ENCODE results near the gene ADM5.

DNA sequence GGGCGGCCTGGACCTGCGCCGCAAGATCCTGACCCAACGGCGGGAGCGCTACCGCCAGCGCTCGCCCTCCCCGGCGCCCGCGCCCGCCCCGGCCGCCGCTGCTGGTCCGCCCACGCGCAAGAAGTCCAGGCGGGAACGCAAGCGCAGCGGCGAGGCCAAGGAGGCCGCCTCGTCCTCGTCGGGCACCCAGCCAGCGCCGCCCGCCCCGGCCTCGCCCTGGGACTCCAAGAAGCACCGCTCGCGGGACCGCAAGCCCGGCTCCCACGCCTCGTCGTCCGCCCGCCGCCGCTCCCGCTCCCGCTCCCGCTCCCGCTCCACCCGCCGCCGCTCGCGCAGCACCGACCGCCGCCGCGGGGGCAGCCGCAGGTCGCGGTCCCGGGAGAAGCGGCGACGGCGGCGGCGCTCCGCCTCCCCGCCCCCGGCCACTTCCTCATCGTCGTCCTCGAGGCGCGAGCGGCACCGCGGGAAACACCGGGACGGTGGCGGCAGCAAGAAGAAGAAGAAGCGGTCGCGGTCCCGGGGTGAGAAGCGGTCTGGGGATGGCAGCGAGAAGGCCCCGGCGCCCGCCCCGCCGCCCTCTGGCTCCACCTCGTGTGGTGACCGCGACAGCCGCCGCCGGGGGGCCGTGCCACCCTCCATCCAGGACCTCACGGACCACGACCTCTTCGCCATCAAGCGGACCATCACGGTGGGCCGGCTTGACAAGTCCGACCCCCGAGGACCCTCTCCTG is 37.4 kb upstream of the ADM5 start:
- TF ChIP-seq, protein P1, sequence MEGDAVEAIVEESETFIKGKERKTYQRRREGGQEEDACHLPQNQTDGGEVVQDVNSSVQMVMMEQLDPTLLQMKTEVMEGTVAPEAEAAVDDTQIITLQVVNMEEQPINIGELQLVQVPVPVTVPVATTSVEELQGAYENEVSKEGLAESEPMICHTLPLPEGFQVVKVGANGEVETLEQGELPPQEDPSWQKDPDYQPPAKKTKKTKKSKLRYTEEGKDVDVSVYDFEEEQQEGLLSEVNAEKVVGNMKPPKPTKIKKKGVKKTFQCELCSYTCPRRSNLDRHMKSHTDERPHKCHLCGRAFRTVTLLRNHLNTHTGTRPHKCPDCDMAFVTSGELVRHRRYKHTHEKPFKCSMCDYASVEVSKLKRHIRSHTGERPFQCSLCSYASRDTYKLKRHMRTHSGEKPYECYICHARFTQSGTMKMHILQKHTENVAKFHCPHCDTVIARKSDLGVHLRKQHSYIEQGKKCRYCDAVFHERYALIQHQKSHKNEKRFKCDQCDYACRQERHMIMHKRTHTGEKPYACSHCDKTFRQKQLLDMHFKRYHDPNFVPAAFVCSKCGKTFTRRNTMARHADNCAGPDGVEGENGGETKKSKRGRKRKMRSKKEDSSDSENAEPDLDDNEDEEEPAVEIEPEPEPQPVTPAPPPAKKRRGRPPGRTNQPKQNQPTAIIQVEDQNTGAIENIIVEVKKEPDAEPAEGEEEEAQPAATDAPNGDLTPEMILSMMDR (IDR thresholded peaks at IDR 0.05; ENCODE audit: insufficient read depth, low read length): no peak
- TF ChIP-seq POLR2AphosphoS5 (IDR thresholded peaks at IDR 0.05; ENCODE audit: low read depth): no peak
- no peak for TF ChIP-seq SPI1 (IDR thresholded peaks at IDR 0.05; ENCODE audit: borderline replicate concordance, low read depth)
- TF ChIP-seq GABPA (IDR thresholded peaks at IDR 0.05; ENCODE audit: low read depth): no peak
